Suppressor macrophage (primary cell): Measurements from ENCODE around the gene P2RY2.

Source experiments
- DNase-seq, 4 experiments: peaks; one replicate each; pipeline ENCODE4 v3.0.0-alpha.2; 2020 to 2022
- total RNA-seq, 17 experiments: gene quantifications; one replicate each; lab custom pipeline; 2026; ENCODE audit warnings: mixed read lengths in 6 of 17, inconsistent platforms in 3 of 17; lab: John Stamatoyannopoulos, UW

P2RY2 gene
- total RNA-seq = 0.74 to 9.2 (median 4.2) reads per million in 17 experiments

- DNase-seq = peak; percentile 89 to 96 (median 91)
Observed at GRCh38 chr11:73218106-73218829, at the start of gene P2RY2. Gene P2RY2 (plus strand): TSS chr11:73218281. CDS start chr11:73234160, 15,879 bp downstream.

DNA sequence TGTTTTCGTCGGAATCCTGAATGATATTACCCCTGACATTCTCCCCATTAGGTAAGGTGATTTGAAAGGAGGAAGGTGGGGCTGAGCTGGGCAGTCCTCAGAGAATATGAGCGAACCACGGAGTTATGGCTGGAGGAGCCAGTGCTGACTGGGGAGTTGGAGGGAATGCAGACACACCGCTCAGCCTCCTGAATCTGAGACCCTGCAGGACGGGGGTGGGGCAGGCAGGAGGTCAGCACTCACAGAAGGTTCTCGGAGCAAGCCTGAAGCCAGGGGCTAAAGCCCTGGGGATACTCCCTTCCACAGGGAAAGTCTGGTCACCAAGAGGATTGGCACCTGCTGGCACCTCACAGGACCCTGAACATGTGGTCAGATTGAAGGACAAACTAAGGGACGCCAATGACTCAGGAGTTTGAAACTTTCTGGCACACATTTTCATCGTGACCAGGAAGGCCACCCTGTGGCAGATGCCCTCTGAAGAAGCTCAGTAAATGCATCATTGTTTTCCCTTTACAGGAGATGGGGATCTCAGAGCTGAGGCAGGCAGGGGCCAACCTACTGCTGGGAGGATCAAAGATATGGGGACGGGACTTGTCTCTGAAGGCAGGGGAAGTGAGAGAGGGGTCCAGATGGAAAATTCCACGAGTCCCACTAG, 49.0 kb upstream of the P2RY2 start:
- DNase-seq = no peak

DNA sequence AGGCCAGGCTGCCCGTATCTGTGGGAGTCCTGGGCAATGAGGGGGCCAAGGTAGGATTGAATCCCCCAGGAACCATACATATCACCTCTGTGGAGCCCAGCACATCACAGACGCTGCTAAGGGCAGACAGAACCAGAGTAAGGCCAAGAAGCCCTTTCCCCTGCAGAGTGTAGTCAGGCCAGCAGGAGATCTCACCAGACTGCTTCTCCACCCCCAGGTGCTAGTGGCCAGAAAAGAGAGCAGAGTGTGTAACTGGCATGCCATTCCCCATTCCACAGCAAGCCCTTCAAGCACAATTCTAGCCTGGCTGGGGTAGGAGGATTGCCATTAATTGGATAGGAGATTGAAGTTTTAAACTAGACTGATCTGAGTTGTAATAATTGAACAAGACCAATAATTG, 47.9 kb upstream of the P2RY2 start:
- no peak for DNase-seq

- no peak for DNase-seq
Observed at GRCh38 chr11:73171436-73172161, 46.5 kb upstream of the P2RY2 start.

- no peak for DNase-seq
Observed at GRCh38 chr11:73172992-73173656, 45.0 kb upstream of the P2RY2 start.

DNA sequence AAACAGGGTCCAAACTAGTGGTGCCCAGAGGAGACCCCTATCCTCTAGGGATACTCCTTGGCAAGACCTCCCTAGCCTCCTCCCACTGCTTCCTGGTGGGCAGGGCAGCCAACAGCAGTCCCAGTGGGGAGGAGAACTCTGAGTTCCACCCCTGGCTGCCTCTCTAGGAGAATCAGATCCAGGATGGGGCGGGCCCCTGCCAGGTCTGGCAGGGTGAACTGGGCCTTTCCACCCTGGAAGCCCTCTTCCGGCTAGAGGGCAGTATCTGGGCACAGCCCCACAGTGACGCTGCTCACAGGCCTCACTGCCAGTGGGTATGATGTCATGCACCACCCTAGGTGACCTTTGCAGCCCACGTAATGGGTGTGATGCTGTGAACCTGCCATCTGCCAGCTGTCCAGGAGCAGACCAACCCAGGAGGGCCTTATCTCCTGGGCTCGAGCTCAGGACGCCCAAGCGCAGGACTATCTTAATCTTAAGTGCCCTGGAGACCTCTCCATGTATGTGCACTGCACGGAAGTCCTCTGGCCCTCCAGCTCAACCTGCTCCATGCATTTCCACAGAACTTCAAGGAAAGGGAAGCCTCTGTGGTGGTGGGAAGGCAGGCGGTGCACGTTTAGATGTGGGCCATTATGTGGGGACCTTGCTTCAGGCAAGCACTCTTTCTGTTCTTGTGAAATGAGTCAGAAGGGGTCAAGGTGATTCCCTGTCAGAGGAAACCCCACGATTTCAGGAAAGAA, 44.2 kb upstream of the P2RY2 start:
- DNase-seq = no peak

- no peak for DNase-seq
Observed at GRCh38 chr11:73174495-73174791, 43.6 kb upstream of the P2RY2 start.

DNA sequence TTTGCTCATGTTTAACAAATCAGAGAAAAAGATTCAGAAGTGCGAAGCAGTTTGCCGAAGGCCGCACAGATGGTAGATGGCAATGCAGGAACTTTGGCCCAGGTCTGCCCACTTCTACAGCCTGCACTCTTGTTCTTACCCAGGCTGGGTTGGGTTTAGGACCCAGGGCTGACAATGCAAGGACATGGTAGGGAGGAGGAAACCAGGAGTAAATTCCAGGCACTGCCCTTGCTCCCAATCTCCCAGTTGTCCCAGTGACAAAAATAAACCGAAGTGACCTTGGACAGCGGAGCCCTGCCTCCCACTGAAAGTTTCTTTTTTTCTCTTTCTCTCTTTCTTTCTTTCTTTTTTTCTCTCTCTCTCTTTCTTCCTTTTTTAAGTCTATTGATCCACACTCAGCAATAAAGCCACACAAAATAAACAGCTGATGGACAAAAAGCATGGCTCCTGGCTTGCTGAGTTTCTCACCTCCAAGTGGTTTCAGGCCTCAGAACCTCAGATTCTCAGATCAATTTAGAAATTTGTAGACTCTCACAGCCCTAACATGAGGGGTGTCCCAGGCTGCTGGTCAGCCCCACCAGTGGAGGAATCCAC, 42.4 kb upstream of the P2RY2 start:
- DNase-seq = no peak

GRCh38 chr11:73176145-73176873, 41.8 kb upstream of the P2RY2 start:
- peak in 3 of 4 experiments; percentile 40 to 60 (median 49) for DNase-seq

GRCh38 chr11:73176874-73177155, 41.3 kb upstream of the P2RY2 start:
- DNase-seq = no peak

DNA sequence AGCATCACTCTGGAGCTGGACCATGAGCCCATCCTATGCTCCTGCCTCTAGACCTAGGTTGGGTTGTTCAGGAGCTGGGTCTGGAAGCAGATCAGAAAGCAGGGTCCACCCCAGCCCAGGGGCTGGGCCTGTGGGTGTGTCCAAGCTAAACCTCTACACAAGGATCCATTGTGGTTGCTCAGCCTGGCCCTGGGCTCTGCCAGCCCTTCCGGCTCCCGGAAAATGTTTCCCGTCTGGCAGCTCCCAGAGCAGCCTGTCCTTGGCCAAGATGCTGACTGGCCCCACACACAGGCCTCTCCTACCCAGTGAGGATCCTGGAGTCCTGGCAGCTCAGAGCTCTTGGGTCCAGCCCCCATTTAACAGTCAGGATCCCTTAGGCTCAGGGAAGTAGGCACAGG, 40.7 kb upstream of the P2RY2 start:
- no peak for DNase-seq

DNA sequence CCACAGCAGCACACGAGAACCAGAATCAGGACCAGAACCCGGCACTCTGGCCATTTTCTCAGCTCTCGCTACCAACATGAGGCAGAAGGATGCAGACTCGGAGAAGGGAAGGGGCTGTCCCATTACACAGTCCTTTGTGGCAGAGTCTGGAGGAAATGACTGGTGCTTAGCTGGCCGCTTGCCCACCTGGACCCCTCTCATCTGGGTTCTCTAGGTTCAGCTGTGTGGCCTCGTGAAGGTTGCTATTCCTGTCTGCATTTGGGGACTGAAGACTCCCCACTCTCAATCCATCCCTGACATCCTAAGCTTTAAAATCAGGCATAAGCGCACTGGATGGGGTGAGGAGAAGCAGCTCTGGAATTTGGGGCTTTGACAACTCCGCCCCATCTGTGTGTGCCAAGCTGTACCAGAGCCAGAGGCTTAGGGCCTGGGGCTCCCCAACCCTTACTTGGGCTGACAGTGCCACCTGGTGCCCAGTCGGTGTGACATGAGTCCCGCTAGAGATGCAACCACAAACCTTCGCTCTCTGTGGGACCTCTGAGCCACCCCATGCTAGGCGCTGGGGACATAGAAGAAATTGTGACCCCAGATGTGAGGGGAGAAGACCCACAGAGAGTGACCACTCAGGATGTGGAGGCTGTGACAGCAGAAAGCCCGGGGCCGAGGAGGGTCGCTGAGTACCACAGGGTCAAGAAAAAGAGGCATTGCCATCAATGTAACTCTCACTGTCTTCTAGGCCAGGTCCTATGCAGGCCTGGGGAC, 40.1 kb upstream of the P2RY2 start:
- peak; percentile 83 to 92 (median 89) for DNase-seq

DNA sequence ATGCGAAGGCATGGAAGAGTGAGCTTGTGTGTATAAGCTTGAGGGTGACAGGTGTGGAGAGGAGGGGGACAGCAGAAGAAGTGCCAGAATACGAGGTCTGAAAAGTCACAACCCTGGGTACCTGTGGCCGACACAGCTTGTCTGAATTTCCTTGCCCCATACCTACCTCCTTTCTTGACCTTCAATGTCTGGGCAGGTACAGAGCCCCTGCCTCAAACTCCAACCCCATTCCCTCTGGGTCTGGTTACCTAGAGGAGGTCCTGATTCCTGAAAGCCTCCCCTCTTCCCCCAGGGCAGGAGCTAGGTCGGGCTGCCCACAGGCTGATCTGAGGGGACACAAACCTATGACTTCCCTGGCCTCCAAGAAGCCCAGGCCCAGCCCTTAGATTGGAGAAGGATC, 39.4 kb upstream of the P2RY2 start:
- DNase-seq = no peak

- DNase-seq = no peak
Observed at GRCh38 chr11:73182824-73183321, 35.2 kb upstream of the P2RY2 start.

DNA sequence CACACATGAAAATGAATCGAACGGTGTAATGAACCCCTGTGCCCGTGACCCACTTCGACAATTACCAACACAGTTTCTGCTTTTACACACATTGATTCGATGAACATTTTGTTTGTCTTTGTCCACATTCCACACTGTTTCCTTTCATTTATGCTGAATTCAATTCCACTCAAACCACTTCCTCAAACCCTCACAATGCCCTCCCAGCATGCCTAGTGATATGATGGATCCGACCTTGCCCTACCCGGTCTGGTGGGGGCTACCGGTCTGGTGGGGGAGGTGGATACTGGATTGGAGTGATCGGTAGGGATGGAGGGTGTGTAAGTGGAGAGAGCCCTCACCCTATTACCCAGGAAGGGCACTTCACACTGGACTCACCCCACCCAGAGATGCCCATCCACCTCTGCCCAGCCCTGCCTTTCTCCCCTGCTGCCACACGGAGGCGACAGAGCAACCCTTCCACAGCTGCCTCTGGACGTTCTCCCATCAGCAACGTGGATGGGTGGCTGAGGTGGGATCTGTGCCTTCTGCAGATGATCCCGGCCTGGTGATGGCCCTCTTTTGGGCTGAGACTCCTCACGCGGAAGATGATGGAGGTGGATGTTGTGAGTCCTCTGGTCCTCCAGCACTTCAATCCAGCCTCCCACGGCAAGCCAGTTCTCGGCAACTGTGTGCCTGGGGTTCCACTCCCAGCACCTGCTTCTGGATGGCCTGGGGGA, 33.0 kb upstream of the P2RY2 start:
- peak; percentile 73 to 86 (median 82) for DNase-seq

DNA sequence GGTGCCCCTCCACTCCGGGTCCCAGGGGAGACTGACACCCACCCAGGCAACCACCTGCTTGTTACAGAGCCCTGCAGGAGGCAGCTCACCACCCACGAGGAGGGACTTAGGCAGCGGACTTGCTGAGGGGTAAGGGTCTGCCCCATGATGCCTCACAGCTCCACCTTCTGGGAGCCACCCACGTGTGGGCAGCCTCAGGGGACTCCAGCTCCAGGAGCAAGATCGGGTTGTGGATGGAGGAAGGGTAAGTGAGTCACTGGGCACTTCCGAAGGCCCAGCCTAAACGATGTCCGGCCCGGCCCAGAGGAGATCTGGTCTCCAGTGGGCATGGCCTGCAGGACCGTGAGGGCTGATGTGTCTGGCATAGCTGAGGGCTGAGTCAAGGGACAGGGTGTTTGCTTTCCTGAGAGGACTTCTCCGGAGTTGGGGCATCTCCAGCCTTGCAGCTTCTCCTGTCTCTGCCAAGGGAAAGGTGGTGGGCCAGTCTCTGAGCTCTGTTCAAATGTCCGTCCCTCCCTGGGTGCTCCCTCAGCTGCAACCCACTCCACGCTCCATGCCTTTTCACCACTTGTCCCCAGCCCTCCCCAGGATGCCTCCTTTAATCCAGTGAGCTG, 32.3 kb upstream of the P2RY2 start:
- DNase-seq = peak in 3 of 4 experiments; percentile 38 to 52 (median 45)

DNA sequence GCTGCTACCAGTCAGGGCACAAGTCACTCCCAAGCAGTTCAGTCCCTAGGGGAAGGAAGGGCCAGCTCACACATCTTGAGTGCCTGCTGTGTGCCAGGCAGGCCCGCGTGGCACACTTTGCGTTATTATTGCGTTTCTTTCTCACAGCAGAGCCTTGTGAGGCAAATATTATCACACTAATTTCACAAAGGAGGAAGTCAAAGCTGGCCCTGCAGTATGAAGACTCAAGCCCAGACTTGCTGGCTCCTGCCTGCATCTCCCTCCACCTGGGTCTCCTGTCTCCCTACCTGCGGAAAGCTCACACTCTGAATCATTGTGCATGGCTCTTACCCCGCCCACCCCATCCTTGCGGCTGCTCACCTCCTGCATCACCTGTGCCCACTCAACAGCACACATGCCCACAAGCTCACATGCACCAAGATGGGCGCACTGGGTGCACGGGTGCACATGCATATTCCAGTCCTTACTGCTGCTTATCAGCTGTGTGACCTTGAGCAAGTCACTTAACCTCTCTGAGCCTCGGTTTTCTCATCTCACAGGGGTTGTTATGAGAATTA, 31.7 kb upstream of the P2RY2 start:
- DNase-seq = peak; percentile 74 to 83 (median 78)

DNA sequence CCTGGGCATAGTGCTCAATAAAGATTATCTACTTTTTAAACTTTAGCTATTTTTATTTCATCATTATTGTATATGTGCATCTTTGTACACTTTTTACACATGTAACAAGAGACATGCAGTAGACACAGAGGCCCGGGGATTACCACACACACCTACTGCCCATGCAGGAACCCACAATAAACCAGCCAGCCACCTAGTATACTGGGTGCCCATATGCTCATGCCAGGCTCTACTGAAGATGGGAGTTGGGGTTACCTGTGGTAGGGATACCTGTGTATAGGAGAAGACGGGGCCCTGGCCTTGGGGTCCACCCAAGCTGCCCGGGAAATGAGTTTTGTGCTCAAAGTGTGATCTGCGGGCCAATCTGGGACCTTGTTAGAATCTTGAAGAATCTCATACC, 31.2 kb upstream of the P2RY2 start:
- no peak for DNase-seq

DNA sequence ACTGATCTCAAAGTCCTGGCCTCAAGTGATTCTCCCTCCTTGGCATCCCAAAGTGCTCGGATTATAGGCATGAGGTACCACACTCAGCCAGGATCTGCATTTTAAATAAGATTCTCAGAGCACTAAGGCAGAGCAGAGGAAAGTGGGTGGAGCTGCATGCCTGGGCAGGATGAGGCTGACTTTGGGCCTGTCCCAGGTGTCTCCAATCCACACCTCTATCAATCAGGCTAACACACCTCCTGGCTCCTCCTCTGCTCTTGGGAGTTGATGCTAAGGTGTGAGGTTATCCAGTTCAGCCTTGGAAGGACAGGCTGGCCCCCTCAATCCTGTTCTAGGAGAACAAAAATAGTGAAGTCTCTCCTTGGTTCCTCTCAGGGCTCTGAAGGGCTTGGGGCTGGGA, 30.2 kb upstream of the P2RY2 start:
- no peak for DNase-seq
